Karpas-422 (cell line): ENCODE data around the gene SPINK5. TPM values are rescaled to one million over a fixed set of nuclear protein-coding genes. Genes with fewer than 3 reads are reported as not detected.
A peak's percentile ranks its signal among the peaks of the same experiment; 100 is the strongest.

Source experiments
- DNase-seq: peaks from one replicate; pipeline ENCODE4 v3.0.0-alpha.2; 2015
- H2AFZ ChIP-seq: fragments of 200-600 bp; sonication (generic); 2 replicates; pipeline ENCODE4 v1.6.1; 2014; ENCODE audit warnings: antibody characterized with exemption, low read length, mixed read lengths
- H3K27ac ChIP-seq: fragments of 200-600 bp; sonication (generic); 2 replicates; pipeline ENCODE4 v1.5.1; 2014; ENCODE audit warnings: mild to moderate bottlenecking, low read length, moderate library complexity
- H3K27me3 ChIP-seq: fragments of 200-600 bp; sonication (generic); 2 replicates; pipeline ENCODE4 v1.6.1; 2014; ENCODE audit warnings: low read length, mixed read lengths
- H3K36me3 ChIP-seq: fragments of 200-600 bp; sonication (generic); 2 replicates; pipeline ENCODE4 v1.6.1; 2014; ENCODE audit warnings: low read length, mixed read lengths; ENCODE audit not compliant: insufficient read depth
- H3K4me1 ChIP-seq: fragments of 200-600 bp; sonication (generic); 2 replicates; pipeline ENCODE4 v1.6.1; 2014; ENCODE audit warnings: mild to moderate bottlenecking, low read length, mixed read lengths
- H3K4me2 ChIP-seq: fragments of 200-600 bp; sonication (generic); 2 replicates; pipeline ENCODE4 v1.6.1; 2014; ENCODE audit warnings: low read length, low read depth, mild to moderate bottlenecking; ENCODE audit not compliant: poor library complexity, severe bottlenecking
- H3K4me3 ChIP-seq: fragments of 200-600 bp; sonication (generic); 2 replicates; pipeline ENCODE4 v1.5.1; 2014; ENCODE audit warnings: mild to moderate bottlenecking, antibody characterized with exemption, low read length, mixed read lengths
- H3K79me2 ChIP-seq: fragments of 200-600 bp; sonication (generic); 2 replicates; pipeline ENCODE4 v1.6.1; 2014; ENCODE audit warnings: mild to moderate bottlenecking, low read length, mixed read lengths
- H3K9ac ChIP-seq: fragments of 200-600 bp; sonication (generic); 2 replicates; pipeline ENCODE4 v1.6.0; 2014; ENCODE audit warnings: low read length
- H3K9me2 ChIP-seq: fragments of 200-600 bp; sonication (generic), shearing (Covaris generic); replicated peaks from 2 replicates; pipeline ENCODE4 v1.6.0; 2014; ENCODE audit warnings: mild to moderate bottlenecking, low read length, moderate library complexity; ENCODE audit not compliant: insufficient read depth
- H3K9me3 ChIP-seq: fragments of 300-700, 200-600 bp; sonication (generic); 2 replicates; pipeline ENCODE4 v1.6.1; 2014; ENCODE audit warnings: low read length, mixed read lengths
- H4K20me1 ChIP-seq: fragments of 200-600 bp; sonication (generic); 2 replicates; pipeline ENCODE4 v1.6.1; 2014; ENCODE audit warnings: mild to moderate bottlenecking, antibody characterized with exemption, low read length, low read depth; ENCODE audit not compliant: insufficient read depth
- total RNA-seq: library from RNA; depleted of rRNA; stranded (reverse); fragments of >200 nt; shearing (Covaris generic); gene quantifications from 2 replicates; pipeline ENCODE4 v1.2.3, GENCODE V29; 2014; ENCODE audit warnings: low replicate concordance

SPINK5 gene
- total RNA-seq, 1 experiment from 2014 or later = not detected

- H2AFZ ChIP-seq = no peak overlapping the region
- H3K4me2 ChIP-seq = no peak overlapping the region
- no peaks in the 10 kb centered on the region for H3K9me2 ChIP-seq
- H3K9ac ChIP-seq = no peak overlapping the region
- H3K4me3 ChIP-seq = no peak overlapping the region
- peaks cover 6% of the 10 kb centered on the region for H3K4me1 ChIP-seq
- no peaks in the 10 kb centered on the region for H3K79me2 ChIP-seq
- no peaks in the 10 kb centered on the region for H3K36me3 ChIP-seq
- no peak for DNase-seq
- no peaks in the 10 kb centered on the region for H4K20me1 ChIP-seq
- no peaks in the 10 kb centered on the region for H3K9me3 ChIP-seq
- H3K27me3 ChIP-seq = no peaks in the 10 kb centered on the region
- no peak overlapping the region for H3K27ac ChIP-seq
Measured at GRCh38 chr5:148113243-148113642, 49.5 kb downstream of the SPINK5 start.

DNA sequence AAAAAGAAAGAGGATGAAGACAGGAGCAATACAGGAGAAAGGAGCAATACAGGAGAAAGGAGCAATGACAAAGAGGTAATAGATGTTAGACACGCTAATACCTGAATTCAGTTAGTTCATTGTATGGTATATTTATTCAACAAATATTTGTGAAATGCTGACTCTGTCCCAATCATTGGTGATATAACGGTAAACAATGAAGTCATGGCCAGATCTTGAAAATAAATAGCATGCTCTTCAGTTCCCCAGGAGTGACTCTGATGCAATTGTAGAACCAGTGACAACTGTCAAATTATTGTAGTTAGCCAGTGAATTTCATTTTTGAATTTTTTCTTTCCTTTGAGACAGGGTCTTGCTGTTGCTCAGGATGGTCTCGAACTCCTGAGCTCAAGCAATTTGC is 56.5 kb downstream of the SPINK5 start:
- no peak overlapping the region for H3K9ac ChIP-seq

GRCh38 chr5:148125641-148126040 is 61.9 kb downstream of the SPINK5 start:
- peak; percentile 79 for DNase-seq
- H4K20me1 ChIP-seq = no peaks in the 10 kb centered on the region
- H3K9me2 ChIP-seq = no peaks in the 10 kb centered on the region
- no peaks in the 10 kb centered on the region for H3K9me3 ChIP-seq
- H3K4me3 ChIP-seq = peak overlapping the region; percentile 1; the same call in 1 of the 2 replicates
- H3K27ac ChIP-seq = no peak overlapping the region
- no peak overlapping the region for H2AFZ ChIP-seq
- H3K4me2 ChIP-seq = peak overlapping the region; percentile 49
- H3K27me3 ChIP-seq = no peaks in the 10 kb centered on the region
- H3K36me3 ChIP-seq = no peaks in the 10 kb centered on the region
- H3K9ac ChIP-seq = 0 out of 2 replicates have a peak overlapping the region, but pooled peaks have one; percentile 23
- H3K4me1 ChIP-seq = peaks cover 15% of the 10 kb centered on the region
- H3K79me2 ChIP-seq = no peaks in the 10 kb centered on the region

More for the DNA sequence above, 56.5 kb downstream of the SPINK5 start:
- Histone ChIP-seq H3K9me3 (no peaks in the 10 kb centered on the region), H3K36me3 (no peaks in the 10 kb centered on the region), H3K4me1 (peaks cover 5% of the 10 kb centered on the region), H3K4me3 (no peak overlapping the region), H4K20me1 (no peaks in the 10 kb centered on the region), H3K27ac (no peak overlapping the region), H3K9me2 (no peaks in the 10 kb centered on the region), H2AFZ (no peak overlapping the region), H3K4me2 (no peak overlapping the region), H3K79me2 (no peaks in the 10 kb centered on the region), H3K27me3 (no peaks in the 10 kb centered on the region)
- no peak for DNase-seq

GRCh38 chr5:148135091-148136048 is 71.6 kb downstream of the SPINK5 start:
- Histone ChIP-seq H3K79me2 (no peaks in the 10 kb centered on the region), H3K9me2 (no peaks in the 10 kb centered on the region), H2AFZ (no peak overlapping the region), H3K4me3 (no peak overlapping the region), H4K20me1 (no peaks in the 10 kb centered on the region), H3K27me3 (no peaks in the 10 kb centered on the region), H3K36me3 (no peaks in the 10 kb centered on the region), H3K4me1 (no peaks in the 10 kb centered on the region), H3K4me2 (no peak overlapping the region), H3K27ac (no peak overlapping the region), H3K9ac (no peak overlapping the region), H3K9me3 (no peaks in the 10 kb centered on the region)
- DNase-seq = no peak

DNA sequence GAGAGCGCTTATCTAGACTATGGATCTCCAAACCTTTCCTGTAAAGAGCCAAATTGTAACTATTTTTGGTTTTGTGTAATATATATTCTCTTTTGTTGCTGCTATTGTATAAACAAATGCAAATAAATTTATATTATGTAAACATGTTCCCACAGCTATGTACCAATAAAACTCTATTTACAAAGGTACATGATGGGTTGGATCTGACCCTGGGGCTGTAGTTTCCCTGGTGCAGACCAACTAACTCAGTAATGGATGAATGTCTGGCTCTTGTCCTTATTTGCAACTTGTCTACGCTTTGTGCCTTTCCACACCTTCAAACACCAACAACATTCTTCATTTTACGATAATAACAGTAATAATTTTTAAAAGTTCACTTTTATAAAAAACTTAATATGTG is 77.1 kb downstream of the SPINK5 start:
- DNase-seq = no peak
- Histone ChIP-seq H3K27ac (no peak overlapping the region), H3K9ac (no peak overlapping the region), H4K20me1 (no peaks in the 10 kb centered on the region), H3K9me2 (no peaks in the 10 kb centered on the region), H3K36me3 (no peaks in the 10 kb centered on the region), H3K27me3 (no peaks in the 10 kb centered on the region), H3K4me1 (no peaks in the 10 kb centered on the region), H3K9me3 (no peaks in the 10 kb centered on the region), H3K4me3 (no peak overlapping the region), H2AFZ (no peak overlapping the region), H3K4me2 (no peak overlapping the region), H3K79me2 (no peaks in the 10 kb centered on the region)

GRCh38 chr5:148141645-148142044 is 77.9 kb downstream of the SPINK5 start:
- Histone ChIP-seq H3K27me3 (no peaks in the 10 kb centered on the region), H3K27ac (no peak overlapping the region)
- DNase-seq = no peak

GRCh38 chr5:148145916-148146315 is 82.1 kb downstream of the SPINK5 start:
- Histone ChIP-seq H4K20me1 (no peaks in the 10 kb centered on the region), H3K36me3 (no peaks in the 10 kb centered on the region), H3K9ac (no peak overlapping the region), H3K27me3 (no peaks in the 10 kb centered on the region), H3K9me2 (no peaks in the 10 kb centered on the region), H3K9me3 (no peaks in the 10 kb centered on the region), H2AFZ (no peak overlapping the region), H3K4me1 (no peaks in the 10 kb centered on the region), H3K4me2 (no peak overlapping the region), H3K27ac (no peak overlapping the region), H3K4me3 (no peak overlapping the region), H3K79me2 (no peaks in the 10 kb centered on the region)
- DNase-seq = no peak

More at GRCh38 chr5:148141645-148142044, 77.9 kb downstream of the SPINK5 start:
- Histone ChIP-seq H2AFZ (no peak overlapping the region), H4K20me1 (no peaks in the 10 kb centered on the region), H3K9me3 (no peaks in the 10 kb centered on the region), H3K79me2 (no peaks in the 10 kb centered on the region), H3K9me2 (no peaks in the 10 kb centered on the region), H3K4me3 (no peak overlapping the region), H3K4me2 (no peak overlapping the region), H3K4me1 (no peaks in the 10 kb centered on the region), H3K9ac (no peak overlapping the region), H3K36me3 (no peaks in the 10 kb centered on the region)

DNA sequence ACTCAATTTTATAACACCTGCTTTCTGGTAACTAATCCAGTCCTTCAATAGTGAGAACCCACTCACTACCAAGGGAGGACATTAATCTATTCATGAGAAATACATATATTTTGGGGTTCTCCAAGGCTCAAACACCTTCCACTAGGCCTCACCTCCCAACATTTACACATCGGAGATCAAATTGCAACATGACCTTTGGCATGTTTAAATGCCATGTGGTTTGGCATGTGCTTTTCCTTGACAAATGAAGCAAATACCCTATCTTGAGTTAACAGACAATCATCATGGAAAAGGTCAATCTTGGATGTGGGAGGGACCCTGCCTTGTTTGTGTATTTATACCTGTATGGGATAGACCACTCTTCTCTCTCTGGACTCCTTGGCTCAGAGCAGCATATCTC is 82.7 kb downstream of the SPINK5 start:
- DNase-seq = no peak
- Histone ChIP-seq H2AFZ (no peak overlapping the region), H3K9ac (no peak overlapping the region), H4K20me1 (no peaks in the 10 kb centered on the region), H3K4me3 (no peak overlapping the region), H3K9me3 (no peaks in the 10 kb centered on the region), H3K4me1 (no peaks in the 10 kb centered on the region), H3K9me2 (no peaks in the 10 kb centered on the region), H3K27me3 (no peaks in the 10 kb centered on the region), H3K4me2 (no peak overlapping the region), H3K79me2 (no peaks in the 10 kb centered on the region), H3K36me3 (no peaks in the 10 kb centered on the region), H3K27ac (no peak overlapping the region)
